ENCODE data around the gene AP3D1. TPM values are rescaled to one million over a fixed set of nuclear protein-coding genes. Genes with fewer than 3 reads are reported as not detected.

Gene AP3D1
- total RNA-seq, 2 experiments from 2014 or later = 80.0 to 99.8 TPM

DNA sequence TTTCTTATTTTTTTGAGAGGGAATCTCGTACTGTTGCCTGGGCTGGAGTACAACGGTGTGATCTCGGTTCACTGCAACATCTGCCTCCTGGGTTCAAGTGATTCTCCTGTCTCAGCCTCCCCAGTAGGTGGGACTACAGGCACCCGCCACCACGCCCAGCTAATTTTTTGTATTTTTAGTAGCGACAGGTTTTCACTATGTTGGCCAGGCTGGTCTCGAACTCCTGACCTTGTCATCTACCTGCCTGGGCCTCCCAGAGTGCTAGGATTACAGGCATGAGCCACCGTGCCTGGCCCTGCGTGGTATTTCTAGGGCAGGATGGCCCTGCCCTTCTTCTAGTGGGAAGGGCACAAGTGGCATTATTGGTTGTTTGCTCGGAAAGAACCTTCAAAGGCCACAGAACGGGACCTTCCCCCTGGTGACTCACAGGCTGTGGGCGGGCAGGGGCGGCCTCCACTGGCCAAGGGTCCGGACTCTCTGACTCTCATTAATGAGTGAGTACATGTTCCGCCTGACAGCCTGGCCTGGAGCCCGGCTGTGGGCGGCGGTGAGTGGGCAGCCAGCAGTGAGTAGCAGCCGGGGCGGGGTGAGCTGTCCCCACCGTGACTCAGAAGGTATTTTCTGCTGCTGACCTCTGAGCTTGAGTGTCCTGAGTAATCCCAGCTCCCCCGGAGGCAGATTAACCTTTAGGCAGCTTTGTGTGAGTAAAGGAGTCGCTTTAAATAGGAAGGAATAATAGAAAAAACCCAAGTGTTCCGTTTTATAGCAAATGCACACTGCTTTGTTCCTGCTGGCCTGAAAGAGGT lies 17.5 kb upstream of the AP3D1 start:
- peaks cover 30% of the 10 kb centered on the region for H4K20me1 ChIP-seq (ENCODE audit: insufficient read depth, low read length)
- TF ChIP-seq, protein P1, sequence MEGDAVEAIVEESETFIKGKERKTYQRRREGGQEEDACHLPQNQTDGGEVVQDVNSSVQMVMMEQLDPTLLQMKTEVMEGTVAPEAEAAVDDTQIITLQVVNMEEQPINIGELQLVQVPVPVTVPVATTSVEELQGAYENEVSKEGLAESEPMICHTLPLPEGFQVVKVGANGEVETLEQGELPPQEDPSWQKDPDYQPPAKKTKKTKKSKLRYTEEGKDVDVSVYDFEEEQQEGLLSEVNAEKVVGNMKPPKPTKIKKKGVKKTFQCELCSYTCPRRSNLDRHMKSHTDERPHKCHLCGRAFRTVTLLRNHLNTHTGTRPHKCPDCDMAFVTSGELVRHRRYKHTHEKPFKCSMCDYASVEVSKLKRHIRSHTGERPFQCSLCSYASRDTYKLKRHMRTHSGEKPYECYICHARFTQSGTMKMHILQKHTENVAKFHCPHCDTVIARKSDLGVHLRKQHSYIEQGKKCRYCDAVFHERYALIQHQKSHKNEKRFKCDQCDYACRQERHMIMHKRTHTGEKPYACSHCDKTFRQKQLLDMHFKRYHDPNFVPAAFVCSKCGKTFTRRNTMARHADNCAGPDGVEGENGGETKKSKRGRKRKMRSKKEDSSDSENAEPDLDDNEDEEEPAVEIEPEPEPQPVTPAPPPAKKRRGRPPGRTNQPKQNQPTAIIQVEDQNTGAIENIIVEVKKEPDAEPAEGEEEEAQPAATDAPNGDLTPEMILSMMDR (conservative IDR thresholded peaks at IDR 0.05; ENCODE audit: low read length) = no peak
- TF ChIP-seq EZH2phosphoT487 (IDR thresholded peaks at IDR 0.05; ENCODE audit: borderline replicate concordance, low read depth, low read length) = no peak
- DNase-seq (ENCODE audit: low spot score) = no peak
- H3K4me1 ChIP-seq (ENCODE audit: insufficient read depth, low read length, poor library complexity, severe bottlenecking) = peaks cover 63% of the 10 kb centered on the region
- H3K36me3 ChIP-seq (ENCODE audit: insufficient read depth, low read length) = peaks cover 31% of the 10 kb centered on the region
- CTCF ChIA-PET (ENCODE audit: unreplicated experiment) = no interaction called here
- no peak overlapping the region for H3K27ac ChIP-seq (ENCODE audit: low read depth, low read length, poor library complexity, severe bottlenecking)
- peak overlapping the region; percentile 45 for H3K4me2 ChIP-seq (ENCODE audit: low read length)
- intact Hi-C loops (cut with micrococcal nuclease; ENCODE audit: unreplicated experiment) = loop anchor here (10.0 kb wide), 1 partner anchor 446 kb away; no protein-coding TSS in a partner anchor
- POLR2A ChIA-PET = interaction anchor here (0.7 kb wide), 1 partner anchor 77 kb away, joined by 3 read pairs; no protein-coding TSS in a partner anchor
- BruUV-seq (replicated peaks) = no TSS peak
- no peak overlapping the region for H3K4me3 ChIP-seq (ENCODE audit: low read depth, low read length, poor library complexity, severe bottlenecking)
- no peak overlapping the region for H2AFZ ChIP-seq (ENCODE audit: low read length)
- H3K9me2 ChIP-seq (ENCODE audit: insufficient read depth, low read length) = no peaks in the 10 kb centered on the region
- H3K9me3 ChIP-seq (ENCODE audit: low read length) = no peaks in the 10 kb centered on the region
- peaks cover 94% of the 10 kb centered on the region for H3K79me2 ChIP-seq (ENCODE audit: insufficient read depth, low read depth, low read length)

DNA sequence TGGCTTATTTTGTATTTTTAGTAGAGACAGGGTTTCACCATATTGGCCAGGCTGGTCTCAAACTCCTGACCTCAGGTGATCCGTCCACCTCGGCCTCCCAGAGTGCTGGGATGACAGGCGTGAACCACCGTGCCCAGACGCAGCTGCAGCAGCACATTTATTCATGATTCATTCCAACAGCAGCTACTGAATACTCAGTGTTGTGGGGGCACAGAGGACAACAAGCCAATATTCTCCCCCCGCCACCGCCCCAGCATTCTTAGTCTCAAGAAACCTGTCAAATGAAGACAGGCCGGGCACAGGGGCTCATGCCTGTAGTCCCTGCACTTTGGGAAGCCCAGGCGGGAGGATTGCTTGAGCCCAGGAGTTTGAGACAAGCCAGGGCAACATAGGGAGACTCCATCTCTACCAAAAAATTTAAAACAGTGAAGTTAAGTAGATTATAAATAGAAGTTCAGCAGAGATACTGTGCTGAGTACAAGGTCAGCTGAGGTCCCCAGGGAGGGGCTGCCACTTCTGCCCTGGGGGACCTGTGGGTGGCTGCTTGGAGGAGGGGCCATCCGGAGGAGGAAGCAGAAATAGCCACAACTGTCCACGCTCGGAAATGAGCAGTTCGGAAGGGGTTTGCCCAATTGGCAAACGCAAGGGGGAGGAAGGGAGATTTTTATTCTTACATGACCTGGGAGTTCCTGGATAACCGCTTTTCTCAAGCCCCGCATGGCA lies 16.7 kb upstream of the AP3D1 start:
- Histone ChIP-seq H3K4me1 (ENCODE audit: insufficient read depth, low read length, poor library complexity, severe bottlenecking) (peaks cover 67% of the 10 kb centered on the region), H3K79me2 (ENCODE audit: insufficient read depth, low read depth, low read length) (peaks cover 86% of the 10 kb centered on the region), H3K9me2 (ENCODE audit: insufficient read depth, low read length) (no peaks in the 10 kb centered on the region), H3K4me3 (ENCODE audit: low read depth, low read length, poor library complexity, severe bottlenecking) (no peak overlapping the region), H2AFZ (ENCODE audit: low read length) (no peak overlapping the region), H3K27ac (ENCODE audit: low read depth, low read length, poor library complexity, severe bottlenecking) (no peak overlapping the region), H3K36me3 (ENCODE audit: insufficient read depth, low read length) (peaks cover 24% of the 10 kb centered on the region), H3K9me3 (ENCODE audit: low read length) (no peaks in the 10 kb centered on the region), H4K20me1 (ENCODE audit: insufficient read depth, low read length) (peaks cover 30% of the 10 kb centered on the region), H3K4me2 (ENCODE audit: low read length) (peak overlapping the region; percentile 45)
- ChIA-PET POLR2A (no interaction called here), CTCF (ENCODE audit: unreplicated experiment) (no interaction called here)
- no TSS peak for BruUV-seq (replicated peaks)
- intact Hi-C loops (cut with micrococcal nuclease; ENCODE audit: unreplicated experiment) = loop anchor here (10.0 kb wide), 1 partner anchor 447 kb away; no protein-coding TSS in a partner anchor
- TF ChIP-seq, protein P1 (conservative IDR thresholded peaks at IDR 0.05; ENCODE audit: low read length) = no peak
- TF ChIP-seq EZH2phosphoT487 (IDR thresholded peaks at IDR 0.05; ENCODE audit: borderline replicate concordance, low read depth, low read length) = no peak
- peak; percentile 21 for DNase-seq (ENCODE audit: low spot score)

Measured in OCI-LY7 (cell line).